NOMO-1 treated with DMSO at 0.1 percent for 48 hours (cell line): ENCODE measurements around the gene SYK.

Experiments used
- DNase-seq: peaks from one replicate; lab custom pipeline; 2025; ENCODE audit not compliant: unreplicated experiment; lab: John Stamatoyannopoulos, UW

The SYK gene

GRCh38 chr9:90933468-90933867 lies 131.8 kb downstream of the SYK start:
- DNase-seq: no peak

DNA sequence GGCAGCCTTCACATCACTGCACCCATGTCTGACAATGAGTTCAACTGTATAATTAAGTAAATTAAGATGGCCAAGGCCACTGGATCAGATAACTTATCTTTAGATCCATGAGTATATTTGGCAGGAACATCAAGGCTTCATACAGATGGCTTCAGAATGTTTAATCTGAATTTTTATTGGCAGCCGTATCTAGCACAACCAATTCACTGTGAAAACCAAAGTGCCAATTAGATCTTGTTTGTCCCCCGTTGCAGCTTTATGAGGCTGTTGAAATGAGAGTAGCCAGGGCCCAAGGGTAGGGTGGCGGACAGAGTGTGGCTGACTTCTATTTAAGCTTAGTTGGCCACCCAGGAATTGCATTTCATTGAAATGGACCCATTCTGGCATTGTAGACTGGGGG lies 137.7 kb downstream of the SYK start:
- DNase-seq: no peak

DNA sequence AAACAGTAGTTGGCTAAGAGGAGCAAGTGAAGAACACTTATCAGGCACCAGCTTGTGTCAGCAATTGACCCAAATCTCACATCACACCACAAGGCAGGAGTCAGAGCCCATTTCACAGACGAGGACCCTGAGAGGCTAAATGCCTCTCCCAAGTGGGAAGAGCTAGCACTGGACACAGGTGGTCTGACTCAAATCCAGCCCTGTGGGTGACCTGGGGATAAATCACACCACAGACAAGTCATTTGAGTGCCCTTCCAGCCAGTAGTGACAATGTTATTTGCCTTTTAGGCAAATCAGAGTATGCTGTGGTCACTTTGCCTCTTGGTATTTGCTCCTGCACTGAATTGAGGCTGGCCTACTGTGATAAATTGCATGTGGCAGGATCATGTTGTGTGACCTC lies 138.7 kb downstream of the SYK start:
- DNase-seq: no peak

- DNase-seq: no peak
Measured at GRCh38 chr9:90941661-90942060, 140.0 kb downstream of the SYK start.

DNA sequence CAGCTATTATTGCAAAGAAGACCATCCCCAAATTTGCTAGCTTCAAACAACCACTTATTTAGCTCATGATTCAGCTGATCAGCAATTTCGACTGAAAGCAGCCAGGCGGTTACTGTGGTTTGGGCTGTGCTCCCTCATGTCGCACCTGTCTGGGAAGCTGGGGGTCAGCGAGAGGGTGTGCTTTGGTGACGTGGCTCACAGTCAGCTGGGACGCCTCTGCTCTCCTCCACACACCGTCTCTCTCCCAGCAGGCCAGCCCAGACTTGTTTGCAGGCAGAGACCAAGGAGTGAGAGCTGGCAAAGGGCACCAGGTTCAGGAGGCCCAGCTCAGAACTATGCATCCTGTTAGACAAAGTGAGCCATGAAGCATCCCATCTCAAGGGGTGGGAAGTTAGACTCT lies 140.9 kb downstream of the SYK start:
- no peak for DNase-seq

DNA sequence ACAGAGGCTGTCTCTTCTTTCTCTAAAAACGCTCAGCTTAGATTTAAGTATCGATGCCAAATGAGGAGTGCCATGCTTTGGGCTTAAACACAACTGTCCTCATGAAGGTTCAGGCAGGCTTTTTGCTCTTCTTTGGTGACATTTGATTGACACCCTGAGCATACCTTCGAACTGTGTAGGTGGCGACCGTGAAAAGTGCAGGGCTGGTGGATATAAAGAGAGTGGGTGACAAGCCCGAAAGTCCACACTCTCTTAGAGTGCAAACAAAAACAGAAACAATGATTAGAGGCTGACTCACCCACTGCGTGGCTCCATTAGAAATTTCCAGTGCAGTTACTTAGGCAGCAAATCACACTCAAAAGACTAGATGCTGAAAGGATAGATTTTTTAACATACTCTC lies 141.7 kb downstream of the SYK start:
- DNase-seq: no peak

DNA sequence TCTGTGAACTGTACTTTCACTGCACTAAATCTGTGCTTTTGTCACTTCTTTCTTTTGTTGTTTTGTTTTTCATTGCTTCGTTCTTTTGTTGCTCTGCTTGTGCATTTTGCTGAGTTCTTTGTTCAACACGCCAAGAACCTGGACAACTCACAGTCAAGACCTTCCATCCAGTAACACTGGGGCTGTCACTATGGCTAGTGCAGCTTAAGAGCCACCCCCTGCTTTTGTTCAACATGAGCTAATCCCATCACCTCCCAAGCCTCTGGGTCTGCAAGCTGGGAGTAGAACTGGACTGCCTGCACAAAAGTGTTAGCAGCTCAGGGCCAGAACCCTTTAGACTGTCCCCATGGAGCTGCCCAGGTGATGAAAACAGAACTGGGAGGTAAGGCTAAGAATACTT lies 143.7 kb downstream of the SYK start:
- no peak for DNase-seq

DNA sequence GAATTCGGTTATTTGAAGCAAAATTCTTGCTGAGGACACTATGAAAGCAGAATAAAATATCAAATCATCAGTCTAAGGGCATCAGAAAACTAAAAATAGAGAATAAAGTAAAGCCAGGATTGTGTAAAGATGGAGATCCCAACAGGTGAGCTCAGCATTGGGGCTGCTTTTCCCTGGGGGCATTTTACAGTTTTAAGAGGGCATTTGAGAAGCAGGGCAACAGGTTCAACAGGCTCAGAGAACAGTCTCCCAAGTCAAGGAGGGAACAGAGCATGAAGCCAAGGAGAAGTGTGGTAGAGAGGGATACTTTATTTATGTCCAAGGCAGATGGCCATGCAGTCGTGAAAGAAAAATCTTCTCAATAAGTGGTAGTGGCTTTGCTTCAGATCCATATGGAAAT lies 145.4 kb downstream of the SYK start:
- DNase-seq: no peak
